GM19035 (cell line): ENCODE measurements around the gene C1orf94.

Experiments
- ATAC-seq: cut with Tn5 transposase; IDR thresholded peaks from one replicate; pipeline ENCODE4 v1.9.1; 2021; ENCODE audit not compliant: unreplicated experiment

Gene C1orf94, protein sequence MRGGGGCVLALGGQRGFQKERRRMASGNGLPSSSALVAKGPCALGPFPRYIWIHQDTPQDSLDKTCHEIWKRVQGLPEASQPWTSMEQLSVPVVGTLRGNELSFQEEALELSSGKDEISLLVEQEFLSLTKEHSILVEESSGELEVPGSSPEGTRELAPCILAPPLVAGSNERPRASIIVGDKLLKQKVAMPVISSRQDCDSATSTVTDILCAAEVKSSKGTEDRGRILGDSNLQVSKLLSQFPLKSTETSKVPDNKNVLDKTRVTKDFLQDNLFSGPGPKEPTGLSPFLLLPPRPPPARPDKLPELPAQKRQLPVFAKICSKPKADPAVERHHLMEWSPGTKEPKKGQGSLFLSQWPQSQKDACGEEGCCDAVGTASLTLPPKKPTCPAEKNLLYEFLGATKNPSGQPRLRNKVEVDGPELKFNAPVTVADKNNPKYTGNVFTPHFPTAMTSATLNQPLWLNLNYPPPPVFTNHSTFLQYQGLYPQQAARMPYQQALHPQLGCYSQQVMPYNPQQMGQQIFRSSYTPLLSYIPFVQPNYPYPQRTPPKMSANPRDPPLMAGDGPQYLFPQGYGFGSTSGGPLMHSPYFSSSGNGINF

DNA sequence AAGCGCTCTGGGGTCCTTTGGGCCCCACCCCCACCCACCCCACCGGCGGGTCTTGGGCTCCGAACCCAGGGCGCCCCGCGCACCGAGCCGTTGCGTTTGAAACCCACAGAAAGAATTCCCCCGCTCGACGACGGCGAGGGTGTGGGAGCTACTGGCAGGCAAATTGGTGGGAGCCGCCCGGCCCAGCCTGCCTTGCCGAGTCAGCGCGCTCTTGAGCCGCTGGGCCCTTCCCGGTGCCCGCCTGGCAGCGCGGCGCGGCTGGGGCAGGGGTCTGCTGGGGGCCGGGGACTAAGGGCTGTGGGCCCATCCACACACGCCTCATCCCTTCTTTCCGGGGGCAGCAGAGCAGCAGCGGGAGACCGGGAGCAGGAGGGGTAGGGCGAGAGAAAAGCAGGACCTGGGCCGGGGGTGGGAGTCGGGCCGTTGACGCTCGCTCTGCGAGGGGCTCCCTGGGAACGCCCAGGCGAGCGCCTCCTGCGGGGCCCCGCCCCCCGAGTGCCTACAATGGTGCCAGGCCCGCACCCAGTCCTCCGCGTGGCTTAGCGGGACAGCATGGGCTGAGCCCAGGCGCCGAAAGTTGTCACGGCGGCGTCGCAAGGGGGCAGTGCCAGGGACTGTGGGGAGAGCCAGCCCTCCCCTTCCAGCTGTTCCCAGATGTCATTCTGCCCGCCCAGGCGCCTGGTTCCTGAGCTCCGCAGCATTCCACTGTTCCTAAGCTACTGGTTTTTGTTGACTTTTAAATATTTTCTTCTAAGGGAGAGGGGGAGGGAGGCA is at the start of gene C1orf94:
C1orf94 (plus strand) TSS at position 78 of the 774 bp plus-strand sequence. CDS start 883 bp downstream, outside the sequence.
- ATAC-seq: no peak

- no peak for ATAC-seq
Observed at GRCh38 chr1:34127006-34128000, 49.4 kb upstream of the C1orf94 start.

GRCh38 chr1:34128186-34128889 is 48.4 kb upstream of the C1orf94 start:
- no peak for ATAC-seq

DNA sequence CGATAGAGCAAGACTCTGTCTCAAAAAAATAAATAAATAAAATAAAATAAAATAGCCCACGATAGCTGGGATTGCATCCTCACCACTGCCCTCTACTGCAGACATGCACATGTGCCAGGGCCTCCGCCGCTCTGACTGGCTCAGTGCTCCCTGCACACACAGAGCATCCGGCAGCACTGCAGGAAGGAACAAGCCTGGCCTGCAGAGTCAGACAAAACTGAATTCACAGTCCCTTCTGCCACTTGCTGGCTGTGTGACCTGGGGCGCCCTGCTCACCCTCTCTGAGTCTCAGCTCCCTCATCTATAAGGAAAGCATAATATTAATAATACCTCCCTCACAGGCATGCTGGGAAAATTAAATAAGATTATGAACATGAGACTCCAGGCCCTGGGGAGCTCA is 47.1 kb upstream of the C1orf94 start:
- no peak for ATAC-seq

GRCh38 chr1:34130306-34130705 is 46.4 kb upstream of the C1orf94 start:
- ATAC-seq: no peak

- ATAC-seq: no peak
Observed at GRCh38 chr1:34131396-34132160, 45.1 kb upstream of the C1orf94 start.

DNA sequence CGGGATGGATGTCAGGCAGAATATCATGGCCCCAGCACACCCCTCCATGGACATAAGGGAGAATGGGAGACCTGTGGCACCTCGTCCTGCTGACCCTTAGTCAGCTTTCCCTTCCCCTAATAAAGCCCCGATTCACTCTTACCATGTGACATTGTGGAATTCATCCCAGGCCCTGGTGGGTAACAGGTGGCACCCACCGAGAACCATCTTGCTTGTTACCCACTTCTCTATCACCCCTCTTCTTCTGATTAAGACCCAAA is 44.6 kb upstream of the C1orf94 start:
- no peak for ATAC-seq

DNA sequence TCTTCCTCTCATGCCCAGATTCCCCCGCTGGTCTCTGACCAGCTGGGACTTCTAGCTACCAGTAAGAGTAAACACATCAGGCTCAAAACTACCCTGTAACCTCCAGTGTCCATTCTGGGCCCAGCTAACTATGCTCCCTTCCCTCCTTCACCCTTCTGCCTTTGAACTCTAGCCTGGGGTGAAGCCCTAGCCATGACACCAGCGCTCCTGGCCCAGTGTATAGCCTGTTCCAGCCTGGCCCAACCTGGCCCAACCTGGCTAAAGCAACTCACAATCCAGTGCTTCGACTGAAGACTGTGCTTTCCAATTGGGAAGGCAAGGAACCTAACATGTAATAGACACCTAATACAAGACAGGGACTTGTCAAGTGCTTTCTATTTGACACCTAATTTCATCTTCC is 39.3 kb upstream of the C1orf94 start:
- ATAC-seq: no peak

DNA sequence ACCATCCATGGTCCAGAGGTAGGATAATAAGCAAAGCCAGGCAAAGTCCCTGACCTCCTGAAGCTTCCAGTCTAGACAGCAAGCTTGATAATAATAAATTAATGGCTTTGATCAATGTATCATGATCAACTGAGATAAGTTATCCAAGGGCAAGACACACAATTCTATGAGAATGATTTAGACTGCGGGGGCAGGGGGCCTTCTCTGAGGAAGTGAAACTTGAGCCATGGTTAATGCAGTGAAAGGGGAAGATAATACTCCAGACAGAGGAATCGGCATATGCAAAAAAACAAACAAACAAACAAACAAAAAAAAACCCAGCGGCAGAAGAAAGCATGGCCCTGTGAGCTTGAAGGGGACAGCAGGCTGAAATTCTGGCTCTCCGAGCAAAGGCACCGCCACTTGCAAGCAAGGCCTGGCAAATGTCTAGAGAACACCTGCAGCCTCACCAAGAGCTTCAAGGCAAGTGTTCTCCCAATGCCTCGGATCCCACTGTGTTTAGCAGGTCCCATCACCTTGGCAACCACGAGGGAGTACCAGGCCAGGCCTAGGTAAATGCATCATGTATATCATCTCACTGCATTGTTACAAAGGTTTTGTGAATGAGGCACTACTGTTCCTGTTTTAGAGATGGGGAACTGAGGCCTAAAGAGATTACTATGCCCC is 36.6 kb upstream of the C1orf94 start:
- no peak for ATAC-seq

DNA sequence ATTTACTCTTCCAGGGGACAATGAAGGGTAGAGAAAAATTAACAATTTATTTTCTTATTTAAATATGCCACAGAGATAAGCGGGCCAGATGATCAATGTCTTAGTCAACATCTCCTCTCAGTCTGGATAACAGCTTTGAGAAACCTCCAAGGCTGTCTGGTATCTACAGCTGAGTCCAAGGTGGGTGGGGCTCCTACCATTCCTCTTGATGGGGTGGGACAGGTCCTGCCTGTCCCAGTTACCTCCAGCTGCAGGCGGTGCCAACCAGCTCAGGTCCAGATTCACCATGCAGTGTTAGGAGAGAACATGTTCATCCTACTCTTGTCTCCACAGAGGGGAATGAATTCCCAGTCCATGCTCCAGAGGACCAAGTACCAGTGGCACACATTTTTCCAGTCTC is 32.7 kb upstream of the C1orf94 start:
- ATAC-seq: no peak

GRCh38 chr1:34144766-34145165 is 31.9 kb upstream of the C1orf94 start:
- no peak for ATAC-seq

DNA sequence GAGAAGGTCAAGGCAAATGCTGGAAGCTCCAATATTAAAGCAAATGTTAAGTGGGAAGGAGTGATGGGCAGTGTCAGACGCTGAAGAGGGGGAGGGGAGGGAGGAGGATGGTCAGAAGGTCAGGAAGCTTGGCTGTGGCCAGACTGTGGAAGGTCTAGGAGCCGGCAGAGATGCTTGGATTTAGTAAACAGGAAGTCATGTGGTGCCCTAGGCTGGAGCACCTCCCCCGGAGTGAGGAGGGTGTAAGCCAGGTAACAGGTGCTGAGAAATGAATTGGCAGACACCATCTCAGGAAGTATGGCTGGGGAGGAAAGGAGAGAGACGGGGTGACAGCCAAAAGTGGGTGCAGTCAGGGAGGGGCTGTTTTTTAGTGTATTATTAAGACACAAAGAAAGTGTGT is 29.4 kb upstream of the C1orf94 start:
- ATAC-seq: no peak

GRCh38 chr1:34149501-34149900 is 27.2 kb upstream of the C1orf94 start:
- no peak for ATAC-seq

GRCh38 chr1:34153246-34153645 is 23.5 kb upstream of the C1orf94 start:
- no peak for ATAC-seq

DNA sequence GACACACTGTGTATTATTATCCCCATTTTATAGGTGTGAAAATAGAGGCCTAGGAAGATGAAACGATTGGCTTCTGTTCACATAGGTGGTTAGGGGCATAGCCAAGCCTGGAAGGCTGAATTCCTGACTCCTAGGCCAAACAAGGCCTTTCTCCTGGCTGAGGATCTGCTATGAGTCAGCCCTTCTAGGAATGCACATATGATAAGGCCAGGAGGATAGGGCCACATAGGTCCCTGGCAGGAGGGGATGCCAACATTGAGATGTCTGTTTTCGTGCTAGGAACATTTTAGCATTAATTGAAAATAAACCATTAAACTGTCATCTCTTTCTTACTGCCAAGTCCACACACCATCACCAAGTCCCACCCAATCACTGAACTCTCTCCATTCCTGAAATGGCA is 20.8 kb upstream of the C1orf94 start:
- ATAC-seq: no peak

- ATAC-seq: no peak
Observed at GRCh38 chr1:34156739-34157138, 20.0 kb upstream of the C1orf94 start.

DNA sequence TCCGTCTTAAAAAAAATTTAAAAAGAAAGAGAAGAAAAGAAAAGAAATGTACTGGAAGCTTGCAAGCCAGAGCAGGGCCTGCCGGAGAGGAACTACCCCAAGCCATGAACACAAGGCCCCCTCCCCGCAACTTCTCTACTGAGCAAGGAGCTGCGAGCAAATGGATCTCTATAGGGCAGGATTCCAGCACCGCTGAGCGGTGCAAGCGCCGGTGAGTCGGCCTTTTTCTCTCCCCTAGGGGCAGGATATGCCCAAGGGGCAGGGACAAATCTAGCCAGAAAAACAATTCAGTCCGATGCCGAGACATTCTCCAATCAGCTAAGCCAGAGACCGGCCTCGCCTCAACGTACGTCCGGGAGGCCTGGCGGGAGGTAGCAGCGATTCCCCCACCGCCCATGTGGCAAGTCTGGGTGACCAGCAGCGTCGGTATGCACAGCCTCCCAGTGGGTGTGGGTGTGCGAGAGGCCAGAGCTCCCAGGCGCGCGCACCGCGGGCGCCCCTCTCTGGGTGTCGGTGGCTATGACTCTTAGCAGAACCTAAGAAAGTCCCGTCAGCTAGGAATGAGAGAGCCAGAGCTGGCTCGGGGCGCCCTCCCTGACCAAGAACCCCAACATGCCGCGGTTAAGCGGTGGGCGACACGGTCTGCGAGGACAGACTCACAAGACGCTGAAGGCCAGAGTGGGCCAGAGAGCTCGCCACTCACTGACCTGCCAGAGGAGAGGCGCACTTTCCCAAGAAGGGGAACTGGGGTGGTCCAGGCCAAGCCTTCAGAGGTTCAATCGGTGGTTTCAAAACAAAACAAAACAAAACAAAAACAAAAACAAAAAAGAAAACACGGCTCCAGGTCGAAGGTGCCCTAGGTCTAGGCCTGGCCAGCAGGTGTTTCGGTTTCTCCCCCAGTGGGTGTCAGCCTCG is 13.6 kb upstream of the C1orf94 start:
- no peak for ATAC-seq
